ENCODE data around the gene FLT3LG. TPM values are rescaled to one million over a fixed set of nuclear protein-coding genes. Genes with fewer than 3 reads are reported as not detected.

FLT3LG gene
- total and polyA plus RNA-seq, 2 donors, result 3.4 to 18.8 TPM

GRCh38 chr19:49491030-49491803, 17.2 kb downstream of the FLT3LG start:
- H3K4me3 ChIP-seq (ENCODE audit: low read depth, low read length), result no peak overlapping the region
- DNase-seq (ENCODE audit: extremely low spot score), result no peak
- no peak overlapping the region for H3K27ac ChIP-seq (ENCODE audit: low read depth)
- peaks cover 2% of the 10 kb centered on the region for H3K4me1 ChIP-seq (ENCODE audit: insufficient read depth)
- WGBS, result 76% methylated on average over 17 of the region's 17 CpGs
- peaks cover 2% of the 10 kb centered on the region for H3K36me3 ChIP-seq (ENCODE audit: insufficient read depth)

GRCh38 chr19:49491804-49492572, 18.0 kb downstream of the FLT3LG start:
- Histone ChIP-seq H3K27ac (ENCODE audit: low read depth) (no peak overlapping the region), H3K36me3 (ENCODE audit: insufficient read depth) (peaks cover 2% of the 10 kb centered on the region), H3K4me1 (ENCODE audit: insufficient read depth) (peaks cover 2% of the 10 kb centered on the region), H3K4me3 (ENCODE audit: low read depth, low read length) (no peak overlapping the region)
- WGBS, result 63% methylated on average over 7 of the region's 7 CpGs
- no peak for DNase-seq (ENCODE audit: extremely low spot score)

- Histone ChIP-seq H3K4me3 (ENCODE audit: low read depth, low read length) (no peak overlapping the region), H3K4me1 (ENCODE audit: insufficient read depth) (peaks cover 2% of the 10 kb centered on the region), H3K36me3 (ENCODE audit: insufficient read depth) (peaks cover 2% of the 10 kb centered on the region), H3K27ac (ENCODE audit: low read depth) (no peak overlapping the region)
- DNase-seq (ENCODE audit: extremely low spot score), result no peak
- WGBS, result 53% methylated on average over 12 of the region's 12 CpGs
Measured at GRCh38 chr19:49492573-49493405, 18.8 kb downstream of the FLT3LG start.

GRCh38 chr19:49496574-49497008, 22.6 kb downstream of the FLT3LG start:
- Histone ChIP-seq H3K4me3 (ENCODE audit: low read depth, low read length) (peak overlapping the region; percentile 75), H3K4me1 (ENCODE audit: insufficient read depth) (no peaks in the 10 kb centered on the region), H3K36me3 (ENCODE audit: insufficient read depth) (no peaks in the 10 kb centered on the region), H3K27ac (ENCODE audit: low read depth) (peak overlapping the region; percentile 88)
- under 1% methylated on average over 11 of the region's 11 CpGs for WGBS
- no peak for DNase-seq (ENCODE audit: extremely low spot score)

GRCh38 chr19:49497047-49497788, 23.2 kb downstream of the FLT3LG start:
- H3K4me1 ChIP-seq (ENCODE audit: insufficient read depth), result no peaks in the 10 kb centered on the region
- WGBS, result 24% methylated on average over 22 of the region's 22 CpGs

GRCh38 chr19:49497789-49498103, 23.7 kb downstream of the FLT3LG start:
- peak overlapping the region; percentile 46 for H3K27ac ChIP-seq (ENCODE audit: low read depth)
- H3K36me3 ChIP-seq (ENCODE audit: insufficient read depth), result no peaks in the 10 kb centered on the region
- 91% methylated on average over 12 of the region's 12 CpGs for WGBS
- DNase-seq (ENCODE audit: extremely low spot score), result no peak
- H3K4me1 ChIP-seq (ENCODE audit: insufficient read depth), result no peaks in the 10 kb centered on the region
- no peak overlapping the region for H3K4me3 ChIP-seq (ENCODE audit: low read depth, low read length)

More at GRCh38 chr19:49497047-49497788, 23.2 kb downstream of the FLT3LG start:
- H3K4me3 ChIP-seq (ENCODE audit: low read depth, low read length), result peak overlapping the region; percentile 75
- peak overlapping the region; percentile 88 for H3K27ac ChIP-seq (ENCODE audit: low read depth)
- no peak for DNase-seq (ENCODE audit: extremely low spot score)
- no peaks in the 10 kb centered on the region for H3K36me3 ChIP-seq (ENCODE audit: insufficient read depth)

- H3K4me3 ChIP-seq (ENCODE audit: low read depth, low read length), result no peak overlapping the region
- 80% methylated on average over 7 of the region's 7 CpGs for WGBS
- no peak overlapping the region for H3K27ac ChIP-seq (ENCODE audit: low read depth)
- H3K4me1 ChIP-seq (ENCODE audit: insufficient read depth), result no peaks in the 10 kb centered on the region
- H3K36me3 ChIP-seq (ENCODE audit: insufficient read depth), result no peaks in the 10 kb centered on the region
- no peak for DNase-seq (ENCODE audit: extremely low spot score)
Measured at GRCh38 chr19:49498475-49498874, 24.5 kb downstream of the FLT3LG start.

- DNase-seq (ENCODE audit: extremely low spot score), result no peak
- WGBS, result 74% methylated on average over 19 of the region's 19 CpGs
- Histone ChIP-seq H3K36me3 (ENCODE audit: insufficient read depth) (no peaks in the 10 kb centered on the region), H3K4me1 (ENCODE audit: insufficient read depth) (no peaks in the 10 kb centered on the region), H3K27ac (ENCODE audit: low read depth) (peak overlapping the region; percentile 30), H3K4me3 (ENCODE audit: low read depth, low read length) (peak overlapping the region; percentile 31)
Measured at GRCh38 chr19:49499030-49499670, 25.1 kb downstream of the FLT3LG start.

- DNase-seq (ENCODE audit: extremely low spot score), result peak; percentile 60
- H3K4me3 ChIP-seq (ENCODE audit: low read depth, low read length), result no peak overlapping the region
Measured at GRCh38 chr19:49502866-49503581, 29.0 kb downstream of the FLT3LG start.

GRCh38 chr19:49503582-49503962, 29.6 kb downstream of the FLT3LG start:
- WGBS, result 71% methylated on average over 9 of the region's 9 CpGs
- no peak for DNase-seq (ENCODE audit: extremely low spot score)
- no peaks in the 10 kb centered on the region for H3K4me1 ChIP-seq (ENCODE audit: insufficient read depth)
- H3K27ac ChIP-seq (ENCODE audit: low read depth), result no peak overlapping the region
- no peaks in the 10 kb centered on the region for H3K36me3 ChIP-seq (ENCODE audit: insufficient read depth)
- no peak overlapping the region for H3K4me3 ChIP-seq (ENCODE audit: low read depth, low read length)

More at GRCh38 chr19:49502866-49503581, 29.0 kb downstream of the FLT3LG start:
- H3K27ac ChIP-seq (ENCODE audit: low read depth), result no peak overlapping the region
- H3K4me1 ChIP-seq (ENCODE audit: insufficient read depth), result no peaks in the 10 kb centered on the region
- 39% methylated on average over 14 of the region's 14 CpGs for WGBS
- no peaks in the 10 kb centered on the region for H3K36me3 ChIP-seq (ENCODE audit: insufficient read depth)

GRCh38 chr19:49506575-49507105, 32.6 kb downstream of the FLT3LG start:
- Histone ChIP-seq H3K36me3 (ENCODE audit: insufficient read depth) (no peaks in the 10 kb centered on the region), H3K4me1 (ENCODE audit: insufficient read depth) (no peaks in the 10 kb centered on the region), H3K4me3 (ENCODE audit: low read depth, low read length) (no peak overlapping the region), H3K27ac (ENCODE audit: low read depth) (no peak overlapping the region)
- no peak for DNase-seq (ENCODE audit: extremely low spot score)
- 37% methylated on average over 8 of the region's 8 CpGs for WGBS

All from urinary bladder (tissue), 4 donors.